GM08714 (cell line): ENCODE results near the gene AGPAT4.
"Not testable (repeated sequence)": the region's sequence is repeated elsewhere in the genome, so short reads cannot be mapped to it uniquely, and the experiment has no call there.

ENCODE experiments used
- H3K4me3 ChIP-seq: fragments of 200-500 bp; sonication (Bioruptor generic); 2 replicates; pipeline ENCODE4 v1.5.1; 2014; ENCODE audit warnings: mild to moderate bottlenecking, low read length, inconsistent platforms
- ZNF274 ChIP-seq: IDR thresholded peaks from 2 replicates; pipeline ENCODE4 v1.6.1; 2012; ENCODE audit warnings: mild to moderate bottlenecking, low read depth, low read length

The AGPAT4 gene

GRCh38 chr6:161232467-161232866 lies 41.4 kb downstream of the AGPAT4 start:
- no peak for TF ChIP-seq ZNF274

GRCh38 chr6:161232010-161232409 lies 41.9 kb downstream of the AGPAT4 start:
- no peak for TF ChIP-seq ZNF274

More at GRCh38 chr6:161232467-161232866, 41.4 kb downstream of the AGPAT4 start:
- no peak overlapping the region for H3K4me3 ChIP-seq

GRCh38 chr6:161230339-161230738 lies 43.5 kb downstream of the AGPAT4 start:
- TF ChIP-seq ZNF274: no peak
- H3K4me3 ChIP-seq: no peak overlapping the region

More at GRCh38 chr6:161232010-161232409, 41.9 kb downstream of the AGPAT4 start:
- H3K4me3 ChIP-seq: no peak overlapping the region

- TF ChIP-seq ZNF274: no peak
- no peak overlapping the region for H3K4me3 ChIP-seq
Measured at GRCh38 chr6:161228921-161229591, 44.8 kb downstream of the AGPAT4 start.

- no peak overlapping the region for H3K4me3 ChIP-seq
- TF ChIP-seq ZNF274: no peak
Measured at GRCh38 chr6:161228096-161228495, 45.8 kb downstream of the AGPAT4 start.

- TF ChIP-seq ZNF274: no peak
- H3K4me3 ChIP-seq: no peak overlapping the region
Measured at GRCh38 chr6:161227004-161227960, 46.6 kb downstream of the AGPAT4 start.

GRCh38 chr6:161226009-161226964 lies 47.6 kb downstream of the AGPAT4 start:
- no peak for TF ChIP-seq ZNF274
- no peak overlapping the region; the same call in 1 of the 2 replicates for H3K4me3 ChIP-seq

GRCh38 chr6:161225681-161226008 lies 48.2 kb downstream of the AGPAT4 start:
- H3K4me3 ChIP-seq: no peak overlapping the region
- no peak for TF ChIP-seq ZNF274

- not testable (repeated sequence) for H3K4me3 ChIP-seq
Measured at GRCh38 chr6:161224951-161225680, 48.7 kb downstream of the AGPAT4 start.

GRCh38 chr6:161223646-161224045 lies 50.2 kb downstream of the AGPAT4 start:
- H3K4me3 ChIP-seq: no peak overlapping the region
- TF ChIP-seq ZNF274: no peak

GRCh38 chr6:161222706-161223234 lies 51.1 kb downstream of the AGPAT4 start:
- no peak for TF ChIP-seq ZNF274
- no peak overlapping the region for H3K4me3 ChIP-seq

- TF ChIP-seq ZNF274: no peak
- no peak overlapping the region for H3K4me3 ChIP-seq
Measured at GRCh38 chr6:161220346-161220745, 53.5 kb downstream of the AGPAT4 start.

GRCh38 chr6:161219680-161220079 lies 54.2 kb downstream of the AGPAT4 start:
- TF ChIP-seq ZNF274: no peak
- no peak overlapping the region for H3K4me3 ChIP-seq

- no peak for TF ChIP-seq ZNF274
- H3K4me3 ChIP-seq: no peak overlapping the region
Measured at GRCh38 chr6:161218222-161218621, 55.6 kb downstream of the AGPAT4 start.
